ENCODE results near the gene NAA10.

The NAA10 gene

DNA sequence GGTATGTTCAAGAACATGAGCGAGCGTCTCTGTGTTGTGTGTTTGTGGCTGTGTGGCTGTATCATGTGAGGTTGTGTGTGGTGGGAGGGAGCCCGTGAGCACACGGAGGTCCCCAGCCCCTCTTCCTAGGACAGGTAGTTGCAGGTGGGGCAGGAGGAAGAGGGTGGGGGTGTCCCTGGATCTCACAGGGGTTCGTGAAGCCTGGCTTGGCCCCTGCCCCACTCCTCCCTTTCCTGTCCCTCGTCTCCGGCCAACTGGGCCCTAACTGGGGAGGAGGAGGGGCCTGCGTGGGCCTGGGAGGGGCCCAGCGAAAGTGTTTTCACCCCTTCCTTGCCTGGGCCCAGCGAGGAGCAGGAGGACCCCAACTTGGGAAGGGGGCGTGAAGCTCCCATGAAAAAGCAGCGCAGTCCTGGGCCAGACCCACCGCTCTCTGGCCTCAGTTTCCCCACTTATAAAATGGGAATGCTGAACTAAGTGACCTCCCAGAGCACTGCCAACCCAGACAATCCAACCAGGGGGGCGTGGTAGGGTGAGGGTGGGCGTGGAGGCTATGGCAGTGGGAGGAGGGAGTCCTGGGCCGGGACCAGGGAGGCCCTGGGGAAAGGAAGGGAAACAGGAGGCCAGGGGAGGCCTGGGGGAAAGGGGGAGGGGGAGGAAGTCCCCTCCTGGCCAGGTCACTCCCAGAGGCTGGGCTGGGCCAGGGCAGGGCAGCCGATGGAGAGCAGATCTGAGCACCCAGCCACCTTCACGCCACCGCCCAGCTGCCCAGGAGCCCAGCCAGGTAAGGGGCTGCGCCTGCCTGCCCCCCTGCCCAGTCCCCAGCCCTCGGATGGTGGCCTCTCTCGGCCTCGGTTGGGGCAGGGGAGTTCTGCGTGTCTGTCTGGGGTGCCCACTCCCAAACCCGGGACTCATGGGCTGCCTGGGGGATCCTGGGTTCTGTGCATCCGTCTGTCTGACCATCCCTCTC lies 30.6 kb downstream of the NAA10 start, which contains the start of gene AVPR2:
AVPR2 (plus strand) TSS at position 683 of the 967 bp plus-strand sequence. CDS start 473 bp downstream, outside the sequence.
- TF ChIP-seq, protein P1, sequence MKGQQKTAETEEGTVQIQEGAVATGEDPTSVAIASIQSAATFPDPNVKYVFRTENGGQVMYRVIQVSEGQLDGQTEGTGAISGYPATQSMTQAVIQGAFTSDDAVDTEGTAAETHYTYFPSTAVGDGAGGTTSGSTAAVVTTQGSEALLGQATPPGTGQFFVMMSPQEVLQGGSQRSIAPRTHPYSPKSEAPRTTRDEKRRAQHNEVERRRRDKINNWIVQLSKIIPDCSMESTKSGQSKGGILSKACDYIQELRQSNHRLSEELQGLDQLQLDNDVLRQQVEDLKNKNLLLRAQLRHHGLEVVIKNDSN (IDR thresholded peaks at IDR 0.05): no peak
- no peak for TF ChIP-seq REST (IDR thresholded peaks at IDR 0.05; ENCODE audit: low read depth)
- no peak for TF ChIP-seq YY1 (IDR thresholded peaks at IDR 0.05; ENCODE audit: low read depth)
- TF ChIP-seq EGR1 (IDR thresholded peaks at IDR 0.05): no peak
- TF ChIP-seq TEAD4 (IDR thresholded peaks at IDR 0.05): no peak
- TF ChIP-seq CEBPB (IDR thresholded peaks at IDR 0.05): no peak
- TF ChIP-seq RAD21 (IDR thresholded peaks at IDR 0.05; ENCODE audit: low read depth): no peak
- no peak for TF ChIP-seq NFIC (IDR thresholded peaks at IDR 0.05)
- no peak for TF ChIP-seq TCF12 (IDR thresholded peaks at IDR 0.05; ENCODE audit: low read depth)
- no peak for TF ChIP-seq EP300 (IDR thresholded peaks at IDR 0.05; ENCODE audit: borderline replicate concordance)
- no peak for TF ChIP-seq FOXM1 (IDR thresholded peaks at IDR 0.05; ENCODE audit: borderline replicate concordance, low read depth)
- no peak for TF ChIP-seq CREB1 (IDR thresholded peaks at IDR 0.05; ENCODE audit: low read depth)
- TF ChIP-seq, protein P2, sequence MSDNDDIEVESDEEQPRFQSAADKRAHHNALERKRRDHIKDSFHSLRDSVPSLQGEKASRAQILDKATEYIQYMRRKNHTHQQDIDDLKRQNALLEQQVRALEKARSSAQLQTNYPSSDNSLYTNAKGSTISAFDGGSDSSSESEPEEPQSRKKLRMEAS (IDR thresholded peaks at IDR 0.05): no peak
- no peak for TF ChIP-seq TAF1 (IDR thresholded peaks at IDR 0.05; ENCODE audit: low read depth)
- no peak for TF ChIP-seq ZBTB7A (IDR thresholded peaks at IDR 0.05; ENCODE audit: low read depth)

GRCh38 chrX:153903238-153903980 lies 31.4 kb downstream of the NAA10 start:
- TF ChIP-seq EP300 (IDR thresholded peaks at IDR 0.05; ENCODE audit: borderline replicate concordance): no peak
- TF ChIP-seq TEAD4 (IDR thresholded peaks at IDR 0.05): no peak
- TF ChIP-seq EGR1 (IDR thresholded peaks at IDR 0.05): no peak
- TF ChIP-seq TCF12 (IDR thresholded peaks at IDR 0.05; ENCODE audit: low read depth): no peak
- TF ChIP-seq ZBTB7A (IDR thresholded peaks at IDR 0.05; ENCODE audit: low read depth): no peak
- no peak for TF ChIP-seq CREB1 (IDR thresholded peaks at IDR 0.05; ENCODE audit: low read depth)
- TF ChIP-seq YY1 (IDR thresholded peaks at IDR 0.05; ENCODE audit: low read depth): no peak
- TF ChIP-seq NFIC (IDR thresholded peaks at IDR 0.05): no peak
- TF ChIP-seq FOXM1 (IDR thresholded peaks at IDR 0.05; ENCODE audit: borderline replicate concordance, low read depth): no peak
- no peak for TF ChIP-seq CEBPB (IDR thresholded peaks at IDR 0.05)
- TF ChIP-seq RAD21 (IDR thresholded peaks at IDR 0.05; ENCODE audit: low read depth): no peak
- TF ChIP-seq, protein P1 (IDR thresholded peaks at IDR 0.05): no peak
- TF ChIP-seq, protein P2 (IDR thresholded peaks at IDR 0.05): no peak
- no peak for TF ChIP-seq TAF1 (IDR thresholded peaks at IDR 0.05; ENCODE audit: low read depth)
- TF ChIP-seq REST (IDR thresholded peaks at IDR 0.05; ENCODE audit: low read depth): no peak

DNA sequence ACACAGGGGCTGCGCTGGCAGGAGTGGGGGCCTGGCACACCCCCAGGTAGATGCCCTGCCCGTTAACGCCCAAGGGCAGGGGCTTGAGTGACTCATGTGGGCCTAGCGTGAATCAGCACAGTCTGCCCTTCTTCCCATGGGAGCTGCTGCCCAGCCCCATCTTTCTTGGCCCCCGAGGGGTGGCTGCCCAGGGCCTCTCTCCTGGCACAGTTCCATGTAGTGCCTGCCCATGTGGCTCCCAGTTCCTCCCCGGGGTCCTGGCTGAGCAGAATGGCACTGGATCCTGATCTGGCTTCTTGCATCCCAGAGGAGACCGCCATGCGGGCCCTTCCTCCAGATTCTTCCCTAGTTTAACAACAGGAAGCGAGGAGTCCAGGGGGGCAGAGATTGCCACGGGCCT lies 32.5 kb downstream of the NAA10 start:
- TF ChIP-seq CREB1 (IDR thresholded peaks at IDR 0.05; ENCODE audit: low read depth) (no peak), CEBPB (IDR thresholded peaks at IDR 0.05) (no peak), EP300 (IDR thresholded peaks at IDR 0.05; ENCODE audit: borderline replicate concordance) (no peak), EGR1 (IDR thresholded peaks at IDR 0.05) (no peak), TEAD4 (IDR thresholded peaks at IDR 0.05) (no peak), ZBTB7A (IDR thresholded peaks at IDR 0.05; ENCODE audit: low read depth) (no peak), TCF12 (IDR thresholded peaks at IDR 0.05; ENCODE audit: low read depth) (no peak), RAD21 (IDR thresholded peaks at IDR 0.05; ENCODE audit: low read depth) (no peak), NFIC (IDR thresholded peaks at IDR 0.05) (no peak), TAF1 (IDR thresholded peaks at IDR 0.05; ENCODE audit: low read depth) (no peak), REST (IDR thresholded peaks at IDR 0.05; ENCODE audit: low read depth) (no peak), YY1 (IDR thresholded peaks at IDR 0.05; ENCODE audit: low read depth) (no peak), FOXM1 (IDR thresholded peaks at IDR 0.05; ENCODE audit: borderline replicate concordance, low read depth) (no peak)
- TF ChIP-seq, protein P1 (IDR thresholded peaks at IDR 0.05): no peak
- TF ChIP-seq, protein P2 (IDR thresholded peaks at IDR 0.05): no peak

Measured in Ishikawa (cell line).